ENCODE data around the gene RPEL1. TPM values are rescaled to one million over a fixed set of nuclear protein-coding genes. Genes with fewer than 3 reads are reported as not detected.

Gene RPEL1
- total RNA-seq, 1 experiment from 2014 or later = 0.03 TPM

Other genes with a start within 250 kb of the RPEL1 start
- 9.9 and 23.5 TPM in 2 replicates for gene NT5C2, start 52.6 kb upstream of the RPEL1 start, total RNA-seq (2014; rRNA removed; shearing (Covaris generic); ENCODE audit: low replicate concordance)
- gene INA, start 31.3 kb downstream of the RPEL1 start, total RNA-seq (2014; rRNA removed; shearing (Covaris generic); ENCODE audit: low replicate concordance) = not detected in 2 replicates
- 19.5 and 31.0 TPM in 2 replicates for gene PCGF6, start 105.3 kb downstream of the RPEL1 start, total RNA-seq (2014; rRNA removed; shearing (Covaris generic); ENCODE audit: low replicate concordance)
- gene TAF5, start 122.1 kb downstream of the RPEL1 start, total RNA-seq (2014; rRNA removed; shearing (Covaris generic); ENCODE audit: low replicate concordance) = 6.8 and 9.0 TPM in 2 replicates
- 342 and 2,124 TPM in 2 replicates for gene ATP5MK, start 150.6 kb downstream of the RPEL1 start, total RNA-seq (2014; rRNA removed; shearing (Covaris generic); ENCODE audit: low replicate concordance)
- gene PDCD11, start 150.7 kb downstream of the RPEL1 start, total RNA-seq (2014; rRNA removed; shearing (Covaris generic); ENCODE audit: low replicate concordance) = 36.6 and 42.5 TPM in 2 replicates
- not detected in 2 replicates for gene CALHM2, start 206.5 kb downstream of the RPEL1 start, total RNA-seq (2014; rRNA removed; shearing (Covaris generic); ENCODE audit: low replicate concordance)
- not detected in 2 replicates for gene CALHM1, start 213.0 kb downstream of the RPEL1 start, total RNA-seq (2014; rRNA removed; shearing (Covaris generic); ENCODE audit: low replicate concordance)
- gene CALHM3, start 233.4 kb downstream of the RPEL1 start, total RNA-seq (2014; rRNA removed; shearing (Covaris generic); ENCODE audit: low replicate concordance) = not detected in 2 replicates
- not detected in 2 replicates for gene NEURL1, start 247.8 kb downstream of the RPEL1 start, total RNA-seq (2014; rRNA removed; shearing (Covaris generic); ENCODE audit: low replicate concordance)

Measured in MG63 (cell line).